ENCODE results near the gene OR6C2. TPM values are rescaled to one million over a fixed set of nuclear protein-coding genes. Genes with fewer than 3 reads are reported as not detected.

Gene OR6C2
- not detected in 2 replicates for total RNA-seq

DNA sequence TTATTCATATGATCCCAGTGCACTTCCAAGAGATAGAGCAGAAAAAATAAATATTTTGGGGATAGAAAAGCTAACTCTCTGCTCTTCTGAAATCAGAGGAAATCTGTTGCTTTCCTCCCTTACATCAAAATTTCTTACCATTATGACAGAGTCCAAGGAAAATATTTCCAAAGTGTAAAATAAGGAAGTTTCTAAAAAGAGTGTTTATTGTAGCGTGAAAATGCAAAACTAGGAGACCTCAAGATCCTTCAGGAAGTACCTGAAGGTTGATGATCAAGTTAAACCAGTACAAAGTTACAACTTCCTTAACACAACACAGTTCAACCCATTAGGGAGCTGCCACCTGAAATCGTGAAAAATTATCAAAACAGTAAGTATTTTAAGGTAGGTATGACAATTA is at the start of gene OR6C2:
Gene OR6C2, plus strand, starts transcription at position 301 of the 400 bp plus-strand sequence. CDS start 8,138 bp downstream, outside the sequence.

GRCh38 chr12:55400229-55400628 is 43.6 kb upstream of the OR6C2 start, which contains the start of gene OR6C65:
Gene OR6C65, plus strand, starts transcription at chr12:55400529. Its CDS starts 0 bp downstream, at chr12:55400529.

GRCh38 chr12:55425954-55426353 is 17.9 kb upstream of the OR6C2 start, which contains the start of gene OR6C76:
Gene OR6C76, plus strand, starts transcription at chr12:55426254. Its CDS starts 0 bp downstream, at chr12:55426254.

GRCh38 chr12:55470088-55470829 is 26.4 kb downstream of the OR6C2 start, which contains the start of gene OR6C70:
Gene OR6C70, minus strand, starts transcription at chr12:55470138. Its CDS starts 0 bp downstream, at chr12:55470138.

DNA sequence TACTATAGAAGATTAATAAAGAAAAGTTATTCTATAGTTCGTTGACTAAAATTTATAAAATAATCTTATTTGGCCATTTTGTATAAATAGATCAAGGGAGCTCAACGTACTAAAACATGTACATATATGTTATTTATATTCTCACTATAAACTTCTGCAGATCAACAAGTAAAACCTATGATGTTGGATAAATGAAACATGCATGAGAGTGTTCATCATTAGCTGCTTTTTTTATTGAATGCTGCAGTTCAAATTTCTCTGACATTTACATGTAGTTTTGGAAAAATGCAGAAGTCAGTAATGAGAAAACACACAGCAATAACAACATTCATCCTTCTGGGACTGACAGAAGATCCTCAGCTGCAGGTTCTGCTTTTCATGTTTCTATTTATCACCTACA is 48.2 kb downstream of the OR6C2 start, which contains the start of gene OR6C68:
Gene OR6C68, plus strand, starts transcription at position 301 of the 400 bp plus-strand sequence. Its CDS starts 0 bp downstream, at position 301.

Other genes with a start within 250 kb of the OR6C2 start
- not detected in 2 replicates for gene OR10A7, start 223.1 kb upstream of the OR6C2 start, total RNA-seq
- not detected in 2 replicates for gene OR6C74, start 199.5 kb upstream of the OR6C2 start, total RNA-seq
- not detected in 2 replicates for gene OR6C6, start 147.5 kb upstream of the OR6C2 start, total RNA-seq
- not detected in 2 replicates for gene OR6C1, start 129.7 kb upstream of the OR6C2 start, total RNA-seq
- not detected in 2 replicates for gene OR6C3, start 113.3 kb upstream of the OR6C2 start, total RNA-seq
- not detected in 2 replicates for gene OR6C75, start 81.1 kb upstream of the OR6C2 start, total RNA-seq
- gene OR6C65, start 43.5 kb upstream of the OR6C2 start, total RNA-seq = not detected in 2 replicates
- not detected in 2 replicates for gene OR6C76, start 17.8 kb upstream of the OR6C2 start, total RNA-seq
- not detected in 2 replicates for gene OR6C70, start 26.1 kb downstream of the OR6C2 start, total RNA-seq
- gene OR6C68, start 48.3 kb downstream of the OR6C2 start, total RNA-seq = not detected in 2 replicates
- gene OR6C4, start 105.5 kb downstream of the OR6C2 start, total RNA-seq = not detected in 2 replicates
- gene OR2AP1, start 128.4 kb downstream of the OR6C2 start, total RNA-seq = not detected in 2 replicates
- gene OR10P1, start 192.8 kb downstream of the OR6C2 start, total RNA-seq = not detected in 2 replicates

All from placental pericyte (primary cell).